Activated CD8-positive, alpha-beta memory T cell treated with anti-CD3 and anti-CD28 coated beads for 1 hour (primary cell): ENCODE measurements around the gene RWDD1.
"Not testable (repeated sequence)": the region's sequence is repeated elsewhere in the genome, so short reads cannot be mapped to it uniquely, and the experiment has no call there.

Source experiments
- DNase-seq, 2 donors: peaks; one replicate each; pipeline ENCODE4 v3.0.0-alpha.2; 2020; ENCODE audit warnings: low read depth in 1 of 2; ENCODE audit errors: extremely low read depth in 1 of 2

RWDD1 gene

GRCh38 chr6:116604868-116605267, 33.6 kb downstream of the RWDD1 start:
- DNase-seq, result not testable (repeated sequence)

DNA sequence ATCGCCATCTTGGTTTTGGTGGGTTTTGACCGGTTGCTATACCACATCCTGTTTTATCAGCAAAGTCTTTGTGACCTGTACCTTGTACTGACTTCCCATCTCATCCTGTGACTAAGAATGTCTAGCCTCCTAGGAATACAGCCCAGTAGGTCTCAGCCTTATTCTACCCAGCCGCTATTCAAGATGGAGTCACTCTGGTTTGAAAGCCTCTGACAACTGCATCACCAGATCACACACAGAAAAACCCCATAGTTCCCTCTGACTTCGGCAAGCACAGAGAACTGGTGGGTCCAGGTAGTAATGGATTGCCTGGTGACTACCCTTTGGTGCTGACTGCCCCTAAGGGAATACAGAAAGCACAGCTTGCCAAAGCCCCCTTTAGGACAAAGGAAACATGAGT, 34.6 kb downstream of the RWDD1 start:
- no peak for DNase-seq

DNA sequence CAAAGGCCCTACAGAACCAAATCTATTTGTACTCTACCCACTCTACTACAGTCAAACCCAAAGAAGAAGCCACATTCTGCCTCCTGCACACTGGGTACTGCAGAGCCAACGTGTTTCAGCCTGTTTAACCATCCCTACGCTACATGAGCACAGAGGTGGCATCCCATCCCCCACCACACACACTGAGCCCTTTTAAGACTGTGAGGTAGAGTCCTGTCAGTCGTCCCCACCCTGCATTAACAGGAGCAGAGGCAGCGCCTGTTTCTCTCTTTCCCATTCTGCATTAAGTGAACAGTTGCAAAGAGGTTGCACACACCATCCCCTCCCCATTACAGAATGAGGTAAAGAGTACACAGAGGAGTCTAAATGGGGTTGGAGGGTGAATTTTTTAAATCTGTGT, 39.8 kb downstream of the RWDD1 start:
- DNase-seq, result no peak

GRCh38 chr6:116615937-116616736, 44.8 kb downstream of the RWDD1 start, which contains the start of gene RSPH4A:
TSS of gene RSPH4A (plus strand) at chr6:116616479. CDS start at chr6:116616624, 145 bp downstream.
- DNase-seq, result peak; percentile 21 to 32

DNA sequence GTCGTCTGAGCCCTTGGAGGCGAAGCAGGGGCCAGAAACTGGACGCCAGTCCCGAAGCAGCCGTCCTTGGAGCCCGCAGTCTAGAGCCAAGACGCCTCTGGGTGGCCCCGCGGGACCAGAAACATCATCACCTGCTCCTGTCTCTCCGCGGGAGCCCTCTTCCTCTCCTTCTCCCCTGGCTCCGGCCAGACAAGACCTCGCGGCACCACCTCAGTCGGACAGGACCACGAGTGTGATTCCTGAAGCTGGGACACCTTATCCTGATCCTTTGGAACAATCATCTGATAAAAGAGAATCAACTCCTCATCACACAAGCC, 45.4 kb downstream of the RWDD1 start:
- no peak for DNase-seq

GRCh38 chr6:116624036-116624805, 52.9 kb downstream of the RWDD1 start:
- DNase-seq, result no peak

- DNase-seq, result no peak
Measured at GRCh38 chr6:116625872-116626271, 54.6 kb downstream of the RWDD1 start.

DNA sequence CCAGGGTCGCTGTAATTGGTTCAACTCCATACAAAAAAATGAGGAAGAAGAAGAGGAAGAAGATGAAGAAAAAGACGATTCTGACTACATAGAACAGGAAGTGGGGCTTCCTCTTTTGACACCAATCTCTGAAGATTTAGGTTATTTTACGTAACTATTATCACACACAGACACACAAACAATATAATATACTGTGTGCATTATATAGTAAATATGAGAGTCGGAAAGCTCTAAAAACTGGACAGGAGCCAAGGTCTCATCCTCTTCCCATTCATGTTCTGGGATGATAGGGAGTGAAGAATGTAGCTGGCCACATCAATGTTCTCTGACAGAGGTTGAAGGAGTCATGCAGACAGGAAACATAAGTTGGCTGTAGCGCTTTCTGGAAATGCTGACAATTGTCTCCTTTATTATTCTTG, 58.3 kb downstream of the RWDD1 start:
- no peak for DNase-seq

GRCh38 chr6:116631379-116631990, 60.2 kb downstream of the RWDD1 start:
- DNase-seq, result no peak

DNA sequence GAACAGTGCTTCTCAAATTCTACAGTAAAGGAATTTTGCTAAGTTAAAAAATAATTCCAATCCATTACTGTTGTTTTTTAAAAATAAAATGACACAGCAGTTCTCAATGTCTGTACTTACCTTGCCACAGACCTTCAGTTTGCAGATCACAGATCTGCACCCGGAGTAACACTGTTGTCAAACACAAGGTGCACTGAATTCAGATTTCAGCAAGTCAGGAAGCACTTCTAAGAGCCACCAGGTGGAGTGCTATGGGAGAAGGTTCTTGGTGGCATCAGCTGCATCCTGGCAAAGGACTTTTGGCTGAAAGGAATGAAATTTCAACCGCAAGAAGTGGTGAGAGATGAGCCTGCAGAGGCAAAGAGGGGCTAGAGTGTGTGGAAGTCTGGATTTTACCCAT, 62.4 kb downstream of the RWDD1 start:
- no peak for DNase-seq
